GM23338 (cell line): ENCODE results near the gene HIVEP3. TPM values are rescaled to one million over a fixed set of nuclear protein-coding genes. Genes with fewer than 3 reads are reported as not detected.

Experiments
- ATAC-seq: fragments of 200-7000 bp; cut with Tn5 transposase; 3 replicates; pipeline ENCODE4 v1.9.1; 2020
- DNase-seq: peaks from one replicate; pipeline ENCODE4 v3.0.0-alpha.2; 2015; ENCODE audit warnings: low spot score
- H2AFZ ChIP-seq: fragments of 200-600 bp; sonication (generic); 2 replicates; pipeline ENCODE4 v1.8.0; 2016; ENCODE audit warnings: antibody characterized with exemption, mild to moderate bottlenecking, moderate library complexity
- H3F3A ChIP-seq: fragments of 200-600 bp; sonication (generic); replicated peaks from 2 replicates; pipeline ENCODE4 v1.8.0; 2017; ENCODE audit warnings: antibody characterized with exemption, mixed run types, low read depth
- H3K27ac ChIP-seq: fragments of 200-600 bp; sonication (generic); 2 replicates; pipeline ENCODE4 v1.6.1; 2016; ENCODE audit warnings: low read depth
- H3K27me3 ChIP-seq: fragments of 200-600 bp; sonication (generic); 2 replicates; pipeline ENCODE4 v1.8.0; 2016; ENCODE audit warnings: mild to moderate bottlenecking, mixed run types, moderate library complexity; ENCODE audit not compliant: insufficient read depth
- H3K36me3 ChIP-seq: fragments of 200-600 bp; sonication (generic); 2 replicates; pipeline ENCODE4 v1.8.0; 2016; ENCODE audit warnings: mild to moderate bottlenecking; ENCODE audit not compliant: insufficient read depth
- H3K4me1 ChIP-seq: fragments of 200-600 bp; sonication (generic); 2 replicates; pipeline ENCODE4 v1.8.0; 2016; ENCODE audit warnings: mild to moderate bottlenecking, moderate library complexity; ENCODE audit not compliant: insufficient read depth
- H3K4me2 ChIP-seq: fragments of 200-600 bp; sonication (generic); 2 replicates; pipeline ENCODE4 v1.7.1; 2017; ENCODE audit warnings: mixed run types
- H3K4me3 ChIP-seq: fragments of 200-600 bp; sonication (generic); 2 replicates; pipeline ENCODE4 v1.6.1; 2016; ENCODE audit warnings: mixed run types
- H3K79me2 ChIP-seq: fragments of 200-600 bp; sonication (generic); replicated peaks from 2 replicates; pipeline ENCODE4 v1.8.0; 2017; ENCODE audit warnings: mild to moderate bottlenecking; ENCODE audit not compliant: insufficient read depth
- H3K9me2 ChIP-seq: fragments of 200-600 bp; sonication (generic); 2 replicates; pipeline ENCODE4 v1.8.0; 2017; ENCODE audit not compliant: insufficient read depth
- H4K20me1 ChIP-seq: fragments of 200-600 bp; sonication (generic); replicated peaks from 2 replicates; pipeline ENCODE4 v1.8.0; 2017; ENCODE audit warnings: mild to moderate bottlenecking; ENCODE audit not compliant: insufficient read depth
- H3K27ac Mint-ChIP-seq: 2 replicates; pipeline ENCODE4 v1.8.0; 2020; ENCODE audit warnings: inconsistent platforms, mild to moderate bottlenecking, moderate library complexity, mixed read lengths
- H3K27me3 Mint-ChIP-seq: 3 replicates; pipeline ENCODE4 v1.8.0; 2022; ENCODE audit warnings: low read depth, mild to moderate bottlenecking, moderate library complexity, mixed read lengths, inconsistent platforms; ENCODE audit not compliant: insufficient read depth, poor library complexity
- H3K36me3 Mint-ChIP-seq: 3 replicates; pipeline ENCODE4 v1.8.0; 2021; ENCODE audit warnings: low read depth, mild to moderate bottlenecking, inconsistent platforms, moderate library complexity, mixed read lengths
- H3K4me1 Mint-ChIP-seq: 3 replicates; pipeline ENCODE4 v1.8.0; 2020; ENCODE audit warnings: mild to moderate bottlenecking, inconsistent platforms, mixed read lengths
- H3K4me3 Mint-ChIP-seq: 3 replicates; pipeline ENCODE4 v1.8.0; 2021; ENCODE audit warnings: moderate library complexity, mild to moderate bottlenecking, inconsistent platforms, mixed read lengths
- H3K9me3 Mint-ChIP-seq: 3 replicates; pipeline ENCODE4 v1.8.0; 2020; ENCODE audit warnings: moderate library complexity, mild to moderate bottlenecking, inconsistent platforms, mixed read lengths
- CREB1 ChIP-seq: fragments of 250-450 bp; sonication (Bioruptor Pico); IDR thresholded peaks from 2 replicates; pipeline ENCODE4 v1.5.0; 2020; ENCODE audit warnings: low read depth, mild to moderate bottlenecking, moderate library complexity
- ETS1 ChIP-seq: IDR thresholded peaks from 2 replicates; pipeline ENCODE4 v1.6.1; 2016; ENCODE audit warnings: antibody characterized with exemption
- EZH2 ChIP-seq: fragments of 200-600 bp; sonication (generic); IDR thresholded peaks from one replicate; pipeline ENCODE4 v1.8.0; 2017; ENCODE audit warnings: antibody characterized with exemption, mild to moderate bottlenecking, low read depth; ENCODE audit not compliant: unreplicated experiment
- EZH2phosphoT487 ChIP-seq: fragments of 200-600 bp; sonication (generic); IDR thresholded peaks from one replicate; pipeline ENCODE4 v1.8.1; 2018; ENCODE audit warnings: antibody characterized with exemption; ENCODE audit not compliant: unreplicated experiment
- JUNB ChIP-seq: IDR thresholded peaks from one replicate; pipeline ENCODE4 v1.6.1; 2016; ENCODE audit warnings: antibody characterized with exemption; ENCODE audit not compliant: unreplicated experiment
- NANOG ChIP-seq: IDR thresholded peaks from 2 replicates; pipeline ENCODE4 v1.6.1; 2016; ENCODE audit warnings: antibody characterized with exemption, borderline replicate concordance
- POLR2AphosphoS5 ChIP-seq: IDR thresholded peaks from 2 replicates; pipeline ENCODE4 v1.6.1; 2016; ENCODE audit warnings: antibody characterized with exemption, low read depth
- STAT1 ChIP-seq: IDR thresholded peaks from one replicate; pipeline ENCODE4 v1.6.1; 2016; ENCODE audit warnings: antibody characterized with exemption; ENCODE audit not compliant: unreplicated experiment
- ZNF114 ChIP-seq: fragments of 250-450 bp; sonication (Bioruptor Pico); IDR thresholded peaks from 2 replicates; pipeline ENCODE4 v1.5.0; 2020; ENCODE audit warnings: mild to moderate bottlenecking, moderate library complexity
- ZNF331 ChIP-seq: fragments of 250-450 bp; sonication (Bioruptor Pico); IDR thresholded peaks from 2 replicates; pipeline ENCODE4 v1.5.0; 2020; ENCODE audit warnings: low read depth, mild to moderate bottlenecking, moderate library complexity
- ZNF462 ChIP-seq: fragments of 250-450 bp; sonication (Bioruptor Pico); IDR thresholded peaks from 2 replicates; pipeline ENCODE4 v1.5.0; 2020; ENCODE audit warnings: mild to moderate bottlenecking, moderate library complexity
- polyA plus RNA-seq: library from polyadenylated mRNA; unstranded; fragments of >200 nt; fragmentation: Nextera tagmentation; extraction: Ambion mirVana; gene quantifications from 2 replicates; pipeline ENCODE4 v1.2.1, GENCODE V29; 2016
- total RNA-seq: library from RNA; depleted of rRNA; stranded (reverse); fragments of >200 nt; shearing (Covaris generic); gene quantifications from 2 replicates; pipeline ENCODE4 v1.2.3, GENCODE V29; 2014
- TF ChIP-seq, protein P1 (sequence below): IDR thresholded peaks from one replicate; pipeline ENCODE4 v1.6.1; 2018; ENCODE audit warnings: antibody characterized with exemption; ENCODE audit not compliant: unreplicated experiment

HIVEP3 gene
- total and polyA plus RNA-seq, 2 experiments from 2014 or later: 0.14 to 0.24 TPM

DNA sequence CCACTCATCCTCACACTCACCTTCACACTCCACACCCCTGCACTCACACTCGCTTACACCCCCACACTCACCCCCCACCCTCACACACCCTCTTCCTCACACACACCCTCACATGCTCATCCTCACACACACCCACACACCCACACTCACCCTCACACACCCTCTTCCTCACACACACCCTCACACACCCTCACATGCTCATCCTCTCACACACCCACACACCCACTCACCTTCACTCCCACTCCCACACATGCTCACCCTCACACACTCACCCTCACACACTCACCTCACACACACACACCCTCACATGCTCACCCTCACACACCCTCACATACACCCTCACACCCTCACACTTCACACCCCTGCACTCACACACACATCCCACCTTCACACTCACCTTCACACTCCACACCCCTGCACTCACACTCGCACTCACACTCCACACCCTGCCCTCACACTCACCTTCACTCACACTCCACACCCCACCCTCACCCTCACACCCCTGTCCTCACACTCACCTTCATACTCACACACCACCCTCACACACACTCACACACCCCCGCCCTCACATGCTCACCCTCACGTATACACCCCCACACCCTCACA lies 391.7 kb downstream of the HIVEP3 start:
- peaks cover 11% of the 10 kb centered on the region; the same call in 2 of the 3 replicates for H3K36me3 Mint-ChIP-seq
- H3K4me1 Mint-ChIP-seq: peaks cover 3% of the 10 kb centered on the region; the same call in 1 of the 3 replicates
- DNase-seq (no peak), ATAC-seq (no peak)
- no peak overlapping the region for H3K27ac ChIP-seq
- H3K27me3 ChIP-seq: no peaks in the 10 kb centered on the region
- no peaks in the 10 kb centered on the region for H3K36me3 ChIP-seq
- H3K9me3 Mint-ChIP-seq: peaks cover 34% of the 10 kb centered on the region
- no peaks in the 10 kb centered on the region for H3K9me2 ChIP-seq
- H3K79me2 ChIP-seq: no peaks in the 10 kb centered on the region
- no peak overlapping the region for H3K4me2 ChIP-seq
- no peak overlapping the region for H3K4me3 ChIP-seq
- H3K27ac Mint-ChIP-seq: no peak overlapping the region
- H3F3A ChIP-seq: no peaks in the 10 kb centered on the region
- H4K20me1 ChIP-seq: no peaks in the 10 kb centered on the region
- no peak overlapping the region for H2AFZ ChIP-seq
- no peak for TF ChIP-seq ZNF114 (CRISPR knock-in tag)
- no peak for TF ChIP-seq EZH2phosphoT487
- TF ChIP-seq, protein P1, sequence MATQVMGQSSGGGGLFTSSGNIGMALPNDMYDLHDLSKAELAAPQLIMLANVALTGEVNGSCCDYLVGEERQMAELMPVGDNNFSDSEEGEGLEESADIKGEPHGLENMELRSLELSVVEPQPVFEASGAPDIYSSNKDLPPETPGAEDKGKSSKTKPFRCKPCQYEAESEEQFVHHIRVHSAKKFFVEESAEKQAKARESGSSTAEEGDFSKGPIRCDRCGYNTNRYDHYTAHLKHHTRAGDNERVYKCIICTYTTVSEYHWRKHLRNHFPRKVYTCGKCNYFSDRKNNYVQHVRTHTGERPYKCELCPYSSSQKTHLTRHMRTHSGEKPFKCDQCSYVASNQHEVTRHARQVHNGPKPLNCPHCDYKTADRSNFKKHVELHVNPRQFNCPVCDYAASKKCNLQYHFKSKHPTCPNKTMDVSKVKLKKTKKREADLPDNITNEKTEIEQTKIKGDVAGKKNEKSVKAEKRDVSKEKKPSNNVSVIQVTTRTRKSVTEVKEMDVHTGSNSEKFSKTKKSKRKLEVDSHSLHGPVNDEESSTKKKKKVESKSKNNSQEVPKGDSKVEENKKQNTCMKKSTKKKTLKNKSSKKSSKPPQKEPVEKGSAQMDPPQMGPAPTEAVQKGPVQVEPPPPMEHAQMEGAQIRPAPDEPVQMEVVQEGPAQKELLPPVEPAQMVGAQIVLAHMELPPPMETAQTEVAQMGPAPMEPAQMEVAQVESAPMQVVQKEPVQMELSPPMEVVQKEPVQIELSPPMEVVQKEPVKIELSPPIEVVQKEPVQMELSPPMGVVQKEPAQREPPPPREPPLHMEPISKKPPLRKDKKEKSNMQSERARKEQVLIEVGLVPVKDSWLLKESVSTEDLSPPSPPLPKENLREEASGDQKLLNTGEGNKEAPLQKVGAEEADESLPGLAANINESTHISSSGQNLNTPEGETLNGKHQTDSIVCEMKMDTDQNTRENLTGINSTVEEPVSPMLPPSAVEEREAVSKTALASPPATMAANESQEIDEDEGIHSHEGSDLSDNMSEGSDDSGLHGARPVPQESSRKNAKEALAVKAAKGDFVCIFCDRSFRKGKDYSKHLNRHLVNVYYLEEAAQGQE: no peak
- TF ChIP-seq JUNB: no peak
- TF ChIP-seq CREB1 (CRISPR knock-in tag): no peak
- TF ChIP-seq ZNF331 (CRISPR knock-in tag): no peak
- TF ChIP-seq ZNF462 (CRISPR knock-in tag): no peak
- TF ChIP-seq NANOG: no peak
- TF ChIP-seq STAT1: no peak
- no peak for TF ChIP-seq EZH2
- TF ChIP-seq ETS1: no peak
- TF ChIP-seq POLR2AphosphoS5: no peak
- peaks cover 10% of the 10 kb centered on the region for H3K27me3 Mint-ChIP-seq
- no peaks in the 10 kb centered on the region for H3K4me1 ChIP-seq
- H3K4me3 Mint-ChIP-seq: no peak overlapping the region
